Putamen (tissue), 1 donor: ENCODE measurements around the gene PCDHB12.
"Not testable (repeated sequence)": the region's sequence is repeated elsewhere in the genome, so short reads cannot be mapped to it uniquely, and the experiment has no call there.

Source experiments
- DNase-seq: peaks from one replicate; pipeline ENCODE4 v3.0.0-alpha.2; 2016; ENCODE audit warnings: low spot score

PCDHB12 gene

DNA sequence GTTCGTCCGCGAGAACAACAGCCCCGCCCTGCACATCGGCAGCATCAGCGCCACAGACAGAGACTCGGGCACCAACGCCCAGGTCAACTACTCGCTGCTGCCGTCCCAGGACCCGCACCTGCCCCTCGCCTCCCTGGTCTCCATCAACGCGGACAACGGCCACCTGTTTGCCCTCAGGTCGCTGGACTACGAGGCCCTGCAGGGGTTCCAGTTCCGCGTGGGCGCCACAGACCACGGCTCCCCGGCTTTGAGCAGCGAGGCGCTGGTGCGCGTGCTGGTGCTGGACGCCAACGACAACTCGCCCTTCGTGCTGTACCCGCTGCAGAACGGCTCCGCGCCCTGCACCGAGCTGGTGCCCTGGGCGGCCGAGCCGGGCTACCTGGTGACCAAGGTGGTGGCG lies 1.8 kb downstream of the PCDHB12 start:
- not testable (repeated sequence) for DNase-seq

- not testable (repeated sequence) for DNase-seq
Observed at GRCh38 chr5:141210849-141211248, 2.3 kb downstream of the PCDHB12 start.

GRCh38 chr5:141213656-141214339 lies 5.3 kb downstream of the PCDHB12 start, which contains the start of gene PCDHB13:
TSS of gene PCDHB13 (plus strand) at chr5:141213919. CDS start at chr5:141214124, 205 bp downstream.
- peak; percentile 9 for DNase-seq

DNA sequence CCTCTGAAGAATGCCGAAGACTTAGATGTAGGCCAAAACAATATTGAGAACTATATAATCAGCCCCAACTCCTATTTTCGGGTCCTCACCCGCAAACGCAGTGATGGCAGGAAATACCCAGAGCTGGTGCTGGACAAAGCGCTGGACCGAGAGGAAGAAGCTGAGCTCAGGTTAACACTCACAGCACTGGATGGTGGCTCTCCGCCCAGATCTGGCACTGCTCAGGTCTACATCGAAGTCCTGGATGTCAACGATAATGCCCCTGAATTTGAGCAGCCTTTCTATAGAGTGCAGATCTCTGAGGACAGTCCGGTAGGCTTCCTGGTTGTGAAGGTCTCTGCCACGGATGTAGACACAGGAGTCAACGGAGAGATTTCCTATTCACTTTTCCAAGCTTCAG lies 6.1 kb downstream of the PCDHB12 start:
- not testable (repeated sequence) for DNase-seq

GRCh38 chr5:141215504-141215903 lies 7.0 kb downstream of the PCDHB12 start:
- not testable (repeated sequence) for DNase-seq

- not testable (repeated sequence) for DNase-seq
Observed at GRCh38 chr5:141216035-141216434, 7.5 kb downstream of the PCDHB12 start.

GRCh38 chr5:141223112-141223783 lies 14.7 kb downstream of the PCDHB12 start, which contains the start of gene PCDHB14:
TSS of gene PCDHB14 (plus strand) at chr5:141223343. CDS start at chr5:141223506, 163 bp downstream.
- peak; percentile 12 for DNase-seq

DNA sequence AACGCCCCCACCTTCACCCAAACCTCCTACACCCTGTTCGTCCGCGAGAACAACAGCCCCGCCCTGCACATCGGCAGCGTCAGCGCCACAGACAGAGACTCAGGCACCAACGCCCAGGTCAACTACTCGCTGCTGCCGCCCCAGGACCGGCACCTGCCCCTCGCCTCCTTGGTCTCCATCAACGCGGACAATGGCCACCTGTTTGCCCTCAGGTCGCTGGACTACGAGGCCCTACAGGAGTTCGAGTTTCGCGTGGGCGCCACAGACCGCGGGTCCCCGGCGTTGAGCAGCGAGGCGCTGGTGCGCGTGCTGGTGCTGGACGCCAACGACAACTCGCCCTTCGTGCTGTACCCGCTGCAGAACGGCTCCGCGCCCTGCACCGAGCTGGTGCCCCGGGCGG lies 16.3 kb downstream of the PCDHB12 start:
- not testable (repeated sequence) for DNase-seq

DNA sequence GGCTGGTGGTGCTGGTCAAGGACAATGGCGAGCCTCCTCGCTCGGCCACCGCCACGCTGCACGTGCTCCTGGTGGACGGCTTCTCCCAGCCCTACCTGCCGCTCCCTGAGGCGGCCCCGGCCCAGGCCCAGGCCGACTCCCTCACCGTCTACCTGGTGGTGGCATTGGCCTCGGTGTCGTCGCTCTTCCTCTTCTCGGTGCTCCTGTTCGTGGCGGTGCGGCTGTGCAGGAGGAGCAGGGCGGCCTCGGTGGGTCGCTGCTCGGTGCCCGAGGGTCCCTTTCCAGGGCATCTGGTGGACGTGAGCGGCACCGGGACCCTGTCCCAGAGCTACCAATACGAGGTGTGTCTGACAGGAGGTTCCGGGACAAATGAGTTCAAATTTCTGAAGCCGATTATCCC lies 16.9 kb downstream of the PCDHB12 start:
- DNase-seq = not testable (repeated sequence)

GRCh38 chr5:141234109-141234667 lies 25.7 kb downstream of the PCDHB12 start:
- DNase-seq = no peak

- not testable (repeated sequence) for DNase-seq
Observed at GRCh38 chr5:141235922-141236321, 27.4 kb downstream of the PCDHB12 start.

DNA sequence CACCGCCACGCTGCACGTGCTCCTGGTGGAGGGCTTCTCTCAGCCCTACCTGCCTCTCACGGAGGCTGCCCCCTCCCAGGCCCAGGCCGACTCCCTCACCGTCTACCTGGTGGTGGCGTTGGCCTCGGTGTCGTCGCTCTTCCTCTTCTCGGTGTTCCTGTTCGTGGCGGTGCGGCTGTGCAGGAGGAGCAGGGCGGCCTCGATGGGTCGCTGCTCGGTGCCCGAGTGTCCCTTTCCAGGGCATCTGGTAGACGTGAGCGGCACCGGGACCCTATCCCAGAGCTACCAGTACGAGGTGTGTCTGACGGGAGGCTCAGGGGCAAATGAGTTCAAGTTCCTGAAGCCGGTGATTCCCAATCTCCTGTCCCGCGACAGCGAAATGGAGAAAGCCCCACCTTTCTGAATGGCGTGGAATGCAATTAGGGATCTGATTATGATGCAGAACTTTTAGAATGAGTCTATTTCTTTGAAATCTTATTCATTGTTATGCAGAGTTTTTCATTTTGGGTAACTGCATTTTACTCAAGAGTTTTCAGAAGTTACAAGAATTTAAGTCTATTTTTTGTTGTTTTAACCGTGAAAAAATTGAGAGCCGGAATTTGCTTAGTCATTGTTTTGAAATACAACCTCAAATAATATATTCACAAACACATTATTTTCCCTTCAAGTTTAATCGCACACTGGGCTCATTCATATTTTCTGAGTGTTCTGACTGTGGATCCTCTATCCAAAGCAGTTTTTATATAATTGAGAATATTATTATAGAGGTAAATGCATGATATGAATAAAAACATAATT lies 28.2 kb downstream of the PCDHB12 start:
- DNase-seq = no peak

DNA sequence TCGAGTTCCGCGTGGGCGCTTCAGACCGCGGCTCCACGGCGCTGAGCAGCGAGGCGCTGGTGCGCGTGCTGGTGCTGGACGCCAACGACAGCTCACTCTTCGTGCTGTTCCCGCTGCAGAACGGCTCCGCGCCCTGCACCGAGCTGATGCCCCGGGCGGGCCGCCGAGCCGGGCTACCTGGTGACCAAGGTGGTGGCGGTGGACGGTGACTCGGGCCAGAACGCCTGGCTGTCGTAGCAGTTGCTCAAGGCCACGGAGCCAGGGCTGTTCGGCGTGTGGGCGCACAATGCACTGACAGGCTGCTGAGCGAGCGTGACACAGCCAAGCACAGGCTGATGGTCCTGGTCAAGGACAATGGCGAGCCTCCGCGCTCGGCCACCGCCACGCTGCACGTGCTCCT lies 33.0 kb downstream of the PCDHB12 start:
- DNase-seq = no peak

DNA sequence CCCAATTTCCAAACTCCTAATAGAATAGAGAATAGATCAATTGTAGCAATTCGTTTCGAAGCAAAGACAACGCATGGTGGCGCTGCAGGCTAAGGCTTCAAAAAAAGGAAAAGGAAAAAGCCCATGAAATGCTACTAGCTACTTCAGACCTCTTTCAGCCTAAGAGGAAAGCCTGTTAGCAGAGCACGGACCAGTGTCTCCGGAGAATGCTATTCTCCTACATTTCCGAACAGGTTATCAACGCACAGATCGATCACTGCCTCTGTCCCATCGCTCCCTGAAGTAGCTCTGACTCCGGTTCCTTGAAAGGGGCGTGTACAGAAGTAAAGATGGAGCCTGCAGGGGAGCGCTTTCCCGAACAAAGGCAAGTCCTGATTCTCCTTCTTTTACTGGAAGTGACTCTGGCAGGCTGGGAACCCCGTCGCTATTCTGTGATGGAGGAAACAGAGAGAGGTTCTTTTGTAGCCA lies 36.8 kb downstream of the PCDHB12 start, which contains the start of gene PCDHB15:
Gene PCDHB15, plus strand, starts transcription at position 146 of the 468 bp plus-strand sequence. Its CDS starts 184 bp downstream, at position 330.
- peak; percentile 25 for DNase-seq

DNA sequence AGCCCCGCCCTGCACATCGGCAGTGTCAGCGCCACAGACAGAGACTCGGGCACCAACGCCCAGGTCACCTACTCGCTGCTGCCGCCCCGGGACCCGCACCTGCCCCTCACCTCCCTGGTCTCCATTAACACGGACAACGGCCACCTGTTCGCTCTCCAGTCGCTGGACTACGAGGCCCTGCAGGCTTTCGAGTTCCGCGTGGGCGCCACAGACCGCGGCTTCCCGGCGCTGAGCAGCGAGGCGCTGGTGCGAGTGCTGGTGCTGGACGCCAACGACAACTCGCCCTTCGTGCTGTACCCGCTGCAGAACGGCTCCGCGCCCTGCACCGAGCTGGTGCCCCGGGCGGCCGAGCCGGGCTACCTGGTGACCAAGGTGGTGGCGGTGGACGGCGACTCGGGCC lies 38.5 kb downstream of the PCDHB12 start:
- DNase-seq = not testable (repeated sequence)

GRCh38 chr5:141247434-141247833 lies 38.9 kb downstream of the PCDHB12 start:
- not testable (repeated sequence) for DNase-seq

DNA sequence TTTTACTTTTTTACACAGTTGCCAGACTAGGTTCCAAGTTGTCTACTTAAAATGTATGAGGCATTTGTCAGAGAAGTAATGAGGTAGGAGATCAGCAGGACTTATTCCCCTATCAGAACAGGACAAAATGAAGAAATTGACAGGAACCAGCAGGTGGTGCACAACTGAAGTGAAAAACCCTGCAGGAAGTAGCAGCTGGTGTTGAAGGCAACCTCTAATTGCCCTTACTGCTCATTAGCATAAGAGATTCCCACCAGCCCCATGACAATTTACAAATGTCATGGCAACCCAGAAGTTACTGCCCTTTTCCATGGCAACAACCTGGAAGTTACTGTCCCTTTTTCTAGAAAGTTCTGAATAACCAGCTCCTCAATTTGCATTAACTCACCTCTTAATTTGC lies 42.1 kb downstream of the PCDHB12 start:
- no peak for DNase-seq

DNA sequence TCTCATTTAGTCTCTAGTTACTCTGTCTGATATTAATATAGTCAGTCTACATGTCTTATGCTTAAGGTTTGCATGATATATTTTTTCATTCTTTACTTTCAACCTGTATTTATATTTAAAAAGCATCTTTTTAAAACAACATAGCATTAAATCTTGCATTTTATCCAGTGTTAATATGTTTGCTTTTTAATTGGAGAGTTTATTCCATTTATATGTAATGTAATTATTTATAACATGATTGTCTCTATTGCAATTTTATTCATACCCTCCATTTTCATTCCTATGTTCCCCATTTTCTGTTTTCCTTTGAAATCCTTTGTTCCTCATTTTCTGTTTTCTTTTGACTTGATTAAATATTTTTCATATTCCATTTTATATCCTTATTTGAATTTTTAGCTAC lies 49.9 kb downstream of the PCDHB12 start:
- no peak for DNase-seq

DNA sequence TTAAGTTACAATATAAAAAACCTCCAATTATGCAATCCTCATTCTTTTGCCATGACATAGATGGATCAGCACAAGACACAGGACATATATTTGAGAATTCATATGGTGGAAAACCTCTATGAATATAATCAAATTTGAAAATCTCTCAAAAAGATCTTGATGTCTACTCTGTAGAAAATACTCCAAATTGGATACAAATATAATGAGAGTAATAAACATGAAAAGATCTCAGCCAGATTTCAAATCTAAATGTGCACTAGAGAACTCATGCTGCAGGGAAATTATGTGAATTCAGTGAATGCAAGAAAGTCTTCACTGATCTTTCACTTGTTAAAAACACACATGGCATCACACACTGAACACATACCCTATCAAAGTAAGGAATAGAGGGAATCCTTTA lies 50.4 kb downstream of the PCDHB12 start:
- no peak for DNase-seq

DNA sequence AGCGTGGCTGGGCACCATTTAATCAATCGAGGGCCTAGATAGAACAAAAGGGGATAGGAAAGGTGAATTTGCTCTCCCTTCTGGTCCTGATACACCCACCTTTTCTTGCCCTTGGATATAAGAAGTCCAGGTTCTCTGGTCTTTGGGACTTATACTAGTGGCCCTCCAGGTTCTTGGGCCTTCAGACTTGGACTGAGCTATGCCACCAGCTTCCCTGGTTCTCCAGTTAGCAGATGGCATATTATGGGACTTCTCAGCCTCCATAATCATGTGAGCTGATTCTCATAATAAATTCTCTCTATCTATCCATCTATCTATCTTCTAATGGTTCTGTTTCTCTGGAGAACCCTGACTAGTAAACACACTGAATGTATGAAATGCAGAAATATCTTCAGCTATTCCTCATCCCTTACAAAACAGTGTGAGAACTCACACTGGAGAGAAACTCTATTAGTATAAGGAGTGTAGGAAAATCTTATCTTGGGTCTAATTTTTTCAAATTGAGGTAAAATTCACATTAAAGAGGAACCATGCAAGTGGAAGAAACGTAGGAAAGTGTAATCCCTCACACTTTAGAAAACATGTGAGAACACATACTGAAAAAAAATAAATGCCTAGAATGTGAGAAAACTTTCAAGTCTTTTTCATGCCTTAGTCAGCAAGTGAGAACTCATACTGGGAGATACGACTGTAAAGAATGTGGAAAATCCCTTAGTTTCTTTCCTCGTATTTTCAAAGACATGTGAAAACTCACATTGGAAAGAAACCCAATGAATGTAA lies 52.1 kb downstream of the PCDHB12 start:
- no peak for DNase-seq

- no peak for DNase-seq
Observed at GRCh38 chr5:141261238-141261546, 52.7 kb downstream of the PCDHB12 start.
